GM18870 (cell line): ENCODE data around the gene PITRM1.
"Not testable (repeated sequence)": the region's sequence is repeated elsewhere in the genome, so short reads cannot be mapped to it uniquely, and the experiment has no call there.

Source experiments
- ATAC-seq: cut with Tn5 transposase; IDR thresholded peaks from one replicate; pipeline ENCODE4 v1.9.1; 2021; ENCODE audit warnings: moderate library complexity; ENCODE audit not compliant: unreplicated experiment

The PITRM1 gene

GRCh38 chr10:3197348-3198003, 24.9 kb upstream of the PITRM1 start:
- ATAC-seq: peak; percentile 87

- ATAC-seq: no peak
Measured at GRCh38 chr10:3196958-3197347, 24.4 kb upstream of the PITRM1 start.

GRCh38 chr10:3196482-3196881, 23.9 kb upstream of the PITRM1 start:
- ATAC-seq: no peak

- ATAC-seq: no peak
Measured at GRCh38 chr10:3195726-3196125, 23.1 kb upstream of the PITRM1 start.

- no peak for ATAC-seq
Measured at GRCh38 chr10:3195286-3195685, 22.7 kb upstream of the PITRM1 start.

- no peak for ATAC-seq
Measured at GRCh38 chr10:3194871-3195270, 22.3 kb upstream of the PITRM1 start.

GRCh38 chr10:3193751-3194150, 21.2 kb upstream of the PITRM1 start:
- ATAC-seq: no peak

- ATAC-seq: no peak
Measured at GRCh38 chr10:3192856-3193635, 20.5 kb upstream of the PITRM1 start.

GRCh38 chr10:3190817-3191216, 18.2 kb upstream of the PITRM1 start:
- no peak for ATAC-seq

GRCh38 chr10:3187229-3187628, 14.6 kb upstream of the PITRM1 start:
- not testable (repeated sequence) for ATAC-seq

- no peak for ATAC-seq
Measured at GRCh38 chr10:3186368-3186767, 13.8 kb upstream of the PITRM1 start.

- ATAC-seq: no peak
Measured at GRCh38 chr10:3185386-3185785, 12.8 kb upstream of the PITRM1 start.

- ATAC-seq: no peak
Measured at GRCh38 chr10:3180355-3181025, 7.9 kb upstream of the PITRM1 start.

- no peak for ATAC-seq
Measured at GRCh38 chr10:3179174-3179573, 6.6 kb upstream of the PITRM1 start.

GRCh38 chr10:3178042-3178441, 5.5 kb upstream of the PITRM1 start:
- ATAC-seq: no peak

GRCh38 chr10:3173171-3173878, 743 bp upstream of the PITRM1 start:
- no peak for ATAC-seq

GRCh38 chr10:3172081-3172445, 519 bp downstream of the PITRM1 start:
- ATAC-seq: no peak

GRCh38 chr10:3171488-3171887, 1.1 kb downstream of the PITRM1 start:
- not testable (repeated sequence) for ATAC-seq

- ATAC-seq: no peak
Measured at GRCh38 chr10:3169673-3170072, 2.9 kb downstream of the PITRM1 start.

- no peak for ATAC-seq
Measured at GRCh38 chr10:3169271-3169670, 3.3 kb downstream of the PITRM1 start.

- ATAC-seq: no peak
Measured at GRCh38 chr10:3167611-3168330, 4.8 kb downstream of the PITRM1 start.
